HepG2 (cell line): ENCODE results near the gene THY1. TPM values are rescaled to one million over a fixed set of nuclear protein-coding genes. Genes with fewer than 3 reads are reported as not detected.

ENCODE experiments used
- ATF7-NPFF ChIP-seq: sonication (generic); formaldehyde crosslinking; IDR thresholded peaks from 2 replicates; pipeline ENCODE4 v1.8.1; 2023; ENCODE audit warnings: mild to moderate bottlenecking, low read depth, missing genetic modification reagents, moderate library complexity
- FOXA3 ChIP-seq: IDR thresholded peaks from 2 replicates; pipeline ENCODE4 v1.6.1; 2016; ENCODE audit warnings: missing genetic modification reagents, missing compliant biosample characterization
- HNF4G ChIP-seq, 2 experiments: sonication (generic) in 1 of 2; formaldehyde crosslinking in 1 of 2; IDR thresholded peaks; 2 replicates each; pipeline versions ENCODE4 v1.4.0 to v1.6.1; 2011 to 2020; ENCODE audit warnings: borderline replicate concordance in 2 of 2, low read depth in 2 of 2, mild to moderate bottlenecking in 2 of 2, low read length in 1 of 2, missing genetic modification reagents in 1 of 2, moderate library complexity in 1 of 2
- MAFG ChIP-seq: sonication (generic); formaldehyde crosslinking; IDR thresholded peaks from 2 replicates; pipeline ENCODE4 v1.5.1; 2020; ENCODE audit warnings: mild to moderate bottlenecking, missing genetic modification reagents
- NR2C2 ChIP-seq: sonication (generic); formaldehyde crosslinking; IDR thresholded peaks from 2 replicates; pipeline ENCODE4 v1.4.0; 2020; ENCODE audit warnings: missing genetic modification reagents, mild to moderate bottlenecking, moderate library complexity, borderline replicate concordance
- PHB2 ChIP-seq: fragments of 450-650 bp; IDR thresholded peaks from 2 replicates; pipeline ENCODE4 v1.6.1; 2018; ENCODE audit not compliant: partially characterized antibody
- RNF219 ChIP-seq: sonication (generic); formaldehyde crosslinking; IDR thresholded peaks from 2 replicates; pipeline ENCODE4 v1.5.0; 2020; ENCODE audit warnings: mild to moderate bottlenecking, missing genetic modification reagents
- RXRB ChIP-seq: IDR thresholded peaks from 2 replicates; pipeline ENCODE4 v1.6.1; 2016; ENCODE audit warnings: borderline replicate concordance, missing genetic modification reagents, missing compliant biosample characterization
- THAP7 ChIP-seq: sonication (generic); formaldehyde crosslinking; IDR thresholded peaks from 2 replicates; pipeline ENCODE4 v1.8.1; 2023; ENCODE audit warnings: mild to moderate bottlenecking, missing genetic modification reagents
- ZBTB38 ChIP-seq: sonication (generic); formaldehyde crosslinking; IDR thresholded peaks from 2 replicates; pipeline ENCODE4 v1.5.1; 2020; ENCODE audit warnings: mild to moderate bottlenecking, missing genetic modification reagents
- ZFP90 ChIP-seq: sonication (generic); formaldehyde crosslinking; IDR thresholded peaks from 2 replicates; pipeline ENCODE4 v1.8.0; 2022; ENCODE audit warnings: missing genetic modification reagents, mild to moderate bottlenecking, inconsistent platforms, borderline replicate concordance
- ZNF782 ChIP-seq: sonication (generic); formaldehyde crosslinking; IDR thresholded peaks from 2 replicates; pipeline ENCODE4 v1.4.0; 2020; ENCODE audit warnings: missing genetic modification reagents, mild to moderate bottlenecking, borderline replicate concordance
- polyA plus RNA-seq, 8 experiments: library from polyadenylated mRNA; depleted of rRNA in 3 of 8; stranded (reverse) in 7 of 8; unstranded in 1 of 8; fragments of >200 nt; fragmentation: Illumina TruSeq in 4 of 8; extraction: Trizol in 4 of 8; gene quantifications; 2 replicates each; pipeline versions ENCODE4 v1.2.1 to v1.2.3, GENCODE V29; 2011 to 2016; ENCODE audit warnings: low read depth in 4 of 8, missing spikeins in 1 of 8, mixed read lengths in 1 of 8; ENCODE audit not compliant: insufficient read depth in 1 of 8
- total RNA-seq, 5 experiments: library from RNA; depleted of rRNA; stranded (reverse); fragments of >200 nt; fragmentation: Illumina TruSeq; extraction: Trizol; gene quantifications; 2 replicates each; pipeline ENCODE4 v1.2.3, GENCODE V29; 2016; ENCODE audit warnings: low read depth in 1 of 5
- TF ChIP-seq, protein P1 (sequence below): sonication (generic); formaldehyde crosslinking; IDR thresholded peaks from 2 replicates; pipeline ENCODE4 v1.8.1; 2022; ENCODE audit warnings: mild to moderate bottlenecking, missing genetic modification reagents
- TF ChIP-seq, protein P2 (sequence below): sonication (generic); formaldehyde crosslinking; IDR thresholded peaks from 2 replicates; pipeline ENCODE4 v1.5.1; 2020; ENCODE audit warnings: mild to moderate bottlenecking, missing genetic modification reagents, borderline replicate concordance

The THY1 gene
- total and polyA plus RNA-seq, 2 of the 13 experiments (the other 11 are each of a cell fraction or from before 2014, with no cell fraction given) = not detected

DNA sequence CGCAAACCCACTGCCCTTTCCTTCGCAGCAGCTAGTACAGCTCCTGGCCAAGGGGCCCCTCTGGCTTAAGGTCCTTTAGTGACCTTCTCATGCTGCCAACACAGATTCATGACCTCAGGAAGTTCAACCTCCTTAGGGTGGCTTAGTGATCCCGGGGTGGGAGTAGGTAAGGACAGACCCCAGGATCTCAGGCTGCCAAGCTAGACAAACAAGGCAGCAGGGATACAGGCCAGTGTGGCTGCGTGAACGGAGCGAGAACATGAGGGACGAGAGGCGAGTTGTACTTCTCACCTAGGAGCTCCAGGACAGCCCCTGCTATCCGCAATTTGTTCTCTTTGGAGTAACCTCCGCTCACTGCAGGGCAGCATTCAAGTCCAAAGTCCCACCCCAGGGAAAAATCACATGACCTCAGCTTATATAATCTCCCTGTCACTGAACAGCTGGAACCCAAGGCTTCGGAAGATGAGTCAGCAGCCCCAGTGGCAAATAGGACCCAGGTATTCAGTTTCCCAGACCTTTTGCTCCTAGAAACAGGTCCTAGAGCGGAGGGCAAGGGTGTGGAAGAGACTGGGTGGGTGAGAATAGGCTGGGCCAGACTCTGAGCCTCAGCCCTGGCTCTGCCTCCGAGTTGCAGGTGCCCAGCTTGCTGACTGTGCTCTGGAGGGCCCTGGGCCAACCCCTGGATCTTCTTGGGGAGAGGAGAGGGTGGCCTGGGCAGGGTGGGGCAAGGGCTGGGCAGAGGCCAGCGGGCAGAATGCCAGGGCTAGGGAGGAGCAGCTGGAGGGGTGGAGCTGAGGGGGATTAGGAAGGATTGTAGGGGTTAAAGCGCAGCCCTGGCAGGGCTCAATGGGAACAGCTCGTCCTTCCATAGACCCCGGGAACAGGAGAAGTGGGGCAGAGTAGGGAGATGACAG is 54.6 kb downstream of the THY1 start (continued):
- TF ChIP-seq RNF219 (no peak), THAP7 (CRISPR knock-in tag) (no peak), RXRB (CRISPR knock-in tag) (peak; percentile 96), ZBTB38 (0 out of 2 replicates have a peak, but pooled peaks have one; percentile 25), ZNF782 (CRISPR knock-in tag) (0 out of 2 replicates have a peak, but pooled peaks have one; percentile 72), MAFG (peak; percentile 65; the same call in 1 of the 2 replicates), ZFP90 (CRISPR knock-in tag) (peak; percentile 62; the same call in 1 of the 2 replicates), ATF7-NPFF (CRISPR knock-in tag) (no peak), FOXA3 (CRISPR knock-in tag) (peak; percentile 68), NR2C2 (CRISPR knock-in tag) (peak; percentile 84), PHB2 (no peak), HNF4G (IDR thresholded peaks at IDR 0.05; ENCODE audit: borderline replicate concordance, low read depth, low read length) (peak; percentile 96), HNF4G (CRISPR knock-in tag; IDR thresholded peaks at IDR 0.05; ENCODE audit: borderline replicate concordance, low read depth) (peak; percentile 97)
- TF ChIP-seq, protein P1, sequence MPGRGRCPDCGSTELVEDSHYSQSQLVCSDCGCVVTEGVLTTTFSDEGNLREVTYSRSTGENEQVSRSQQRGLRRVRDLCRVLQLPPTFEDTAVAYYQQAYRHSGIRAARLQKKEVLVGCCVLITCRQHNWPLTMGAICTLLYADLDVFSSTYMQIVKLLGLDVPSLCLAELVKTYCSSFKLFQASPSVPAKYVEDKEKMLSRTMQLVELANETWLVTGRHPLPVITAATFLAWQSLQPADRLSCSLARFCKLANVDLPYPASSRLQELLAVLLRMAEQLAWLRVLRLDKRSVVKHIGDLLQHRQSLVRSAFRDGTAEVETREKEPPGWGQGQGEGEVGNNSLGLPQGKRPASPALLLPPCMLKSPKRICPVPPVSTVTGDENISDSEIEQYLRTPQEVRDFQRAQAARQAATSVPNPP = 0 out of 2 replicates have a peak, but pooled peaks have one; percentile 37
- TF ChIP-seq, protein P2, sequence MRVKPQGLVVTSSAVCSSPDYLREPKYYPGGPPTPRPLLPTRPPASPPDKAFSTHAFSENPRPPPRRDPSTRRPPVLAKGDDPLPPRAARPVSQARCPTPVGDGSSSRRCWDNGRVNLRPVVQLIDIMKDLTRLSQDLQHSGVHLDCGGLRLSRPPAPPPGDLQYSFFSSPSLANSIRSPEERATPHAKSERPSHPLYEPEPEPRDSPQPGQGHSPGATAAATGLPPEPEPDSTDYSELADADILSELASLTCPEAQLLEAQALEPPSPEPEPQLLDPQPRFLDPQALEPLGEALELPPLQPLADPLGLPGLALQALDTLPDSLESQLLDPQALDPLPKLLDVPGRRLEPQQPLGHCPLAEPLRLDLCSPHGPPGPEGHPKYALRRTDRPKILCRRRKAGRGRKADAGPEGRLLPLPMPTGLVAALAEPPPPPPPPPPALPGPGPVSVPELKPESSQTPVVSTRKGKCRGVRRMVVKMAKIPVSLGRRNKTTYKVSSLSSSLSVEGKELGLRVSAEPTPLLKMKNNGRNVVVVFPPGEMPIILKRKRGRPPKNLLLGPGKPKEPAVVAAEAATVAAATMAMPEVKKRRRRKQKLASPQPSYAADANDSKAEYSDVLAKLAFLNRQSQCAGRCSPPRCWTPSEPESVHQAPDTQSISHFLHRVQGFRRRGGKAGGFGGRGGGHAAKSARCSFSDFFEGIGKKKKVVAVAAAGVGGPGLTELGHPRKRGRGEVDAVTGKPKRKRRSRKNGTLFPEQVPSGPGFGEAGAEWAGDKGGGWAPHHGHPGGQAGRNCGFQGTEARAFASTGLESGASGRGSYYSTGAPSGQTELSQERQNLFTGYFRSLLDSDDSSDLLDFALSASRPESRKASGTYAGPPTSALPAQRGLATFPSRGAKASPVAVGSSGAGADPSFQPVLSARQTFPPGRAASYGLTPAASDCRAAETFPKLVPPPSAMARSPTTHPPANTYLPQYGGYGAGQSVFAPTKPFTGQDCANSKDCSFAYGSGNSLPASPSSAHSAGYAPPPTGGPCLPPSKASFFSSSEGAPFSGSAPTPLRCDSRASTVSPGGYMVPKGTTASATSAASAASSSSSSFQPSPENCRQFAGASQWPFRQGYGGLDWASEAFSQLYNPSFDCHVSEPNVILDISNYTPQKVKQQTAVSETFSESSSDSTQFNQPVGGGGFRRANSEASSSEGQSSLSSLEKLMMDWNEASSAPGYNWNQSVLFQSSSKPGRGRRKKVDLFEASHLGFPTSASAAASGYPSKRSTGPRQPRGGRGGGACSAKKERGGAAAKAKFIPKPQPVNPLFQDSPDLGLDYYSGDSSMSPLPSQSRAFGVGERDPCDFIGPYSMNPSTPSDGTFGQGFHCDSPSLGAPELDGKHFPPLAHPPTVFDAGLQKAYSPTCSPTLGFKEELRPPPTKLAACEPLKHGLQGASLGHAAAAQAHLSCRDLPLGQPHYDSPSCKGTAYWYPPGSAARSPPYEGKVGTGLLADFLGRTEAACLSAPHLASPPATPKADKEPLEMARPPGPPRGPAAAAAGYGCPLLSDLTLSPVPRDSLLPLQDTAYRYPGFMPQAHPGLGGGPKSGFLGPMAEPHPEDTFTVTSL (CRISPR knock-in tag) = peak; percentile 78; the same call in 1 of the 2 replicates
